ENCODE results near the gene OR2H2.

OR2H2 gene

GRCh38 chr6:29557320-29557719 lies 27.6 kb upstream of the OR2H2 start:
- H3K4me3 ChIP-seq (replicated peaks; ENCODE audit: low read depth, low read length) = no peak overlapping the region
- no peak for TF ChIP-seq CTCF (IDR thresholded peaks at IDR 0.05; ENCODE audit: low read length, missing control alignments)
- DNase-seq (ENCODE audit: low read depth) = no peak

GRCh38 chr6:29558439-29559079 lies 26.4 kb upstream of the OR2H2 start:
- no peak for DNase-seq (ENCODE audit: low read depth)
- H3K4me3 ChIP-seq (replicated peaks; ENCODE audit: low read depth, low read length) = no peak overlapping the region

GRCh38 chr6:29559524-29560287 lies 25.2 kb upstream of the OR2H2 start, which contains the start of gene UBD:
Gene UBD, minus strand, starts transcription at chr6:29559732. Its CDS starts 31 bp downstream, at chr6:29559701.
- no peak for TF ChIP-seq CTCF (IDR thresholded peaks at IDR 0.05; ENCODE audit: low read length, missing control alignments)
- no peak within 1 kb of the TSS for H3K4me3 ChIP-seq (replicated peaks; ENCODE audit: low read depth, low read length)
- no peak for DNase-seq (ENCODE audit: low read depth)

More at GRCh38 chr6:29558439-29559079, 26.4 kb upstream of the OR2H2 start:
- TF ChIP-seq CTCF (IDR thresholded peaks at IDR 0.05; ENCODE audit: low read length, missing control alignments) = no peak

- no peak for DNase-seq (ENCODE audit: low read depth)
- TF ChIP-seq CTCF (IDR thresholded peaks at IDR 0.05; ENCODE audit: low read length, missing control alignments) = no peak
- H3K4me3 ChIP-seq (replicated peaks; ENCODE audit: low read depth, low read length) = no peak overlapping the region
These were observed 23.8 kb upstream of the OR2H2 start for GRCh38 chr6:29561091-29561490.

GRCh38 chr6:29561606-29562181 lies 23.2 kb upstream of the OR2H2 start:
- TF ChIP-seq CTCF (IDR thresholded peaks at IDR 0.05; ENCODE audit: low read length, missing control alignments) = no peak
- no peak overlapping the region for H3K4me3 ChIP-seq (replicated peaks; ENCODE audit: low read depth, low read length)
- no peak for DNase-seq (ENCODE audit: low read depth)

GRCh38 chr6:29563435-29563965 lies 21.4 kb upstream of the OR2H2 start:
- TF ChIP-seq CTCF (IDR thresholded peaks at IDR 0.05; ENCODE audit: low read length, missing control alignments) = no peak
- no peak for DNase-seq (ENCODE audit: low read depth)

More at GRCh38 chr6:29563435-29563965, 21.4 kb upstream of the OR2H2 start:
- H3K4me3 ChIP-seq (replicated peaks; ENCODE audit: low read depth, low read length) = no peak overlapping the region

Data from fibroblast of pulmonary artery (primary cell).